ENCODE results near the gene CDC34.

- TF ChIP-seq, protein P1, sequence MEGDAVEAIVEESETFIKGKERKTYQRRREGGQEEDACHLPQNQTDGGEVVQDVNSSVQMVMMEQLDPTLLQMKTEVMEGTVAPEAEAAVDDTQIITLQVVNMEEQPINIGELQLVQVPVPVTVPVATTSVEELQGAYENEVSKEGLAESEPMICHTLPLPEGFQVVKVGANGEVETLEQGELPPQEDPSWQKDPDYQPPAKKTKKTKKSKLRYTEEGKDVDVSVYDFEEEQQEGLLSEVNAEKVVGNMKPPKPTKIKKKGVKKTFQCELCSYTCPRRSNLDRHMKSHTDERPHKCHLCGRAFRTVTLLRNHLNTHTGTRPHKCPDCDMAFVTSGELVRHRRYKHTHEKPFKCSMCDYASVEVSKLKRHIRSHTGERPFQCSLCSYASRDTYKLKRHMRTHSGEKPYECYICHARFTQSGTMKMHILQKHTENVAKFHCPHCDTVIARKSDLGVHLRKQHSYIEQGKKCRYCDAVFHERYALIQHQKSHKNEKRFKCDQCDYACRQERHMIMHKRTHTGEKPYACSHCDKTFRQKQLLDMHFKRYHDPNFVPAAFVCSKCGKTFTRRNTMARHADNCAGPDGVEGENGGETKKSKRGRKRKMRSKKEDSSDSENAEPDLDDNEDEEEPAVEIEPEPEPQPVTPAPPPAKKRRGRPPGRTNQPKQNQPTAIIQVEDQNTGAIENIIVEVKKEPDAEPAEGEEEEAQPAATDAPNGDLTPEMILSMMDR (IDR thresholded peaks at IDR 0.05; ENCODE audit: insufficient read depth, low read length, poor library complexity, severe bottlenecking): no peak
- TF ChIP-seq EZH2phosphoT487 (conservative IDR thresholded peaks at IDR 0.05; ENCODE audit: low read length): no peak
Observed at GRCh38 chr19:498511-498891, 33.1 kb upstream of the CDC34 start.
